NCI-H1417 treated with DMSO at 0.1 percent for 48 hours (cell line): ENCODE data around the gene UTP20.
A peak's percentile ranks its signal among the peaks of the same experiment; 100 is the strongest.
"Not testable (repeated sequence)": the region's sequence is repeated elsewhere in the genome, so short reads cannot be mapped to it uniquely, and the experiment has no call there.

Experiments
- DNase-seq: peaks from one replicate; lab custom pipeline; 2025; lab: John Stamatoyannopoulos, UW

Gene UTP20

GRCh38 chr12:101327051-101327450 lies 47.1 kb downstream of the UTP20 start:
- no peak for DNase-seq

- DNase-seq, result no peak
Measured at GRCh38 chr12:101327546-101327945, 47.6 kb downstream of the UTP20 start.

- DNase-seq, result no peak
Measured at GRCh38 chr12:101328917-101329316, 49.0 kb downstream of the UTP20 start.

- no peak for DNase-seq
Measured at GRCh38 chr12:101330631-101331030, 50.7 kb downstream of the UTP20 start.

- no peak for DNase-seq
Measured at GRCh38 chr12:101336437-101336836, 56.5 kb downstream of the UTP20 start.

- DNase-seq, result no peak
Measured at GRCh38 chr12:101338087-101338486, 58.2 kb downstream of the UTP20 start.

GRCh38 chr12:101343893-101344292 lies 64.0 kb downstream of the UTP20 start:
- DNase-seq, result no peak

DNA sequence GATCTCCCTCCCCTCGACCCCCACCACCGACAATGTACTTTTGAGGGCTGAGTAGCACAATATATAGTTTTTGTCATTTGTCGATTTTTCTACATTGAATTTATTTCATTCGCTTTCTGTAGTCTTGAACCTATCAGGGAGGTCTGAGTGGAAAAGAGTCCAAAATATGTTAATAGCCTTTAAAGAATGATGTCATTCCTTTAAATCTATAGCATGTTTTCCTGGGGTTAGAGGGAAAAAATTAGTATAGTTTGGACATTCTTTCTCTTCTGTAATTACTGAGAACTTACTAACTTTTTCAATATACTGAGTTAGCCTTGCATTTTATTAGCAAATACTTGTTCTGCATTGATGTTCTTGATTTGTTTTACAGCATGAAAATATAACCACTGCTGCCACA lies 71.8 kb downstream of the UTP20 start:
- DNase-seq, result no peak

GRCh38 chr12:101356794-101357193 lies 76.9 kb downstream of the UTP20 start:
- no peak for DNase-seq

GRCh38 chr12:101361455-101361854 lies 81.5 kb downstream of the UTP20 start:
- DNase-seq, result no peak

GRCh38 chr12:101368016-101368415 lies 88.1 kb downstream of the UTP20 start:
- no peak for DNase-seq

GRCh38 chr12:101372431-101372830 lies 92.5 kb downstream of the UTP20 start:
- no peak for DNase-seq

DNA sequence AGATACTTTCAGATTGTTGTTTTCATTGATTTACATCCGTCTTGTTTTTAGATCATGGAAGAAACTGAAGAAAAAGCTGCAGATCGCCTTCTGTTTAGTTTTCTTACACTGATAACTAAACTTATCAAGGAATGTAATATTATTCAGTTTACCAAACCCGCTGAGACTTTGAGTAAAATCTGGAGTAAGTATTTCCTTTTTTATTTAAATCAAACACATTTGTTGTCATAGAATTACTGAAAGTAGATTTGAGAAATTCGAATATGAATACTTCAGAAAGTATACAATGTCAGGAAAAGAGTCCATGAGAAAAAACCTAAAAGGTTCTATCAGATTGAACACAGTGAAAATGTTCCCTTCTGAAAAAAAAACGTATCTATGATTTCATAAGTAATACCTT lies 95.7 kb downstream of the UTP20 start:
- DNase-seq, result no peak

DNA sequence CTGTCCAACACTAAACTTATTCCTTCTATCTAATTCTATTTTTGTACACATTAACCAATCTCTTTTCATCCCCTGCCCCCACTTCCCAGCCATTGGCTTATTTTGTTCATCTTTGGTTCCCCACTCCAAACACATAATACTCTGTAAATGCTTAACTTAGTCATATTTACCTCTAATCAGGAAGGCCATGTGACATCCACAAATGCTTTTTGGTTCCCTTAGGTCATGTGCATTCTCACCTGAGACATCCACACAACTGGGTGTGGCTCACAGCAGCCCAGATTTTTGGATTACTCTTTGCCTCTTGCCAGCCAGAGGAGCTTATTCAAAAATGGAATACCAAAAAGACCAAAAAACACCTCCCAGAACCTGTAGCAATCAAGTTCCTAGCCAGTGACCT lies 99.2 kb downstream of the UTP20 start:
- no peak for DNase-seq

DNA sequence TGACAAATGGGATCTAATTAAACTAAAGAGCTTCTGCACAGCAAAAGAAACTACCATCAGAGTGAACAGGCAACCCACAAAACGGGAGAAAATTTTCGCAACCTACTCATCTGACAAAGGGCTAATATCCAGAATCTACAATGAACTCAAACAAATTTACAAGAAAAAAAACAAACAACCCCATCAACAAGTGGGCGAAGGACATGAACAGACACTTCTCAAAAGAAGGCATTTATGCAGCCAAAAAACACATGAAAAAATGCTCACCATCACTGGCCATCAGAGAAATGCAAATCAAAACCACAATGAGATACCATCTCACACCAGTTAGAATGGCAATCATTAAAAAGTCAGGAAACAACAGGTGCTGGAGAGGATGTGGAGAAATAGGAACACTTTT lies 111.3 kb downstream of the UTP20 start:
- not testable (repeated sequence) for DNase-seq

DNA sequence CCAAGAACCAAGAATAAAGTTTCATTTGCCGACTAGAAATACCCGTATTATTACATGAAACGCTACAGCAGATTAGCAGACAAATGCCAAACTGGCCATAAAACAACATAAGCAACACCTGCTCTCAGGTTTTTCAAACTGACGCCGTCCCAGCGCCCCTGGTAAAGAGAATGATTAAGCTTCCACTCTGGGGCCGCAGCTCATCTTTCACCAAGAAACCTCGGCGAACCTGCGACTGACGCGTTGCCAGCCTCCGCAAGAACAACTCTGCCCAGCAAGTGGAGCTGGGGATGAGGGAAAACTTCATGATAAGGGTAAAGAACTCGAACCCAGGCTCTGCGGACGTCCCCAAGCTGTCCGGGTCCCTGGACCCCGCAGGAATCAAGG lies 127.1 kb downstream of the UTP20 start:
- DNase-seq, result no peak

DNA sequence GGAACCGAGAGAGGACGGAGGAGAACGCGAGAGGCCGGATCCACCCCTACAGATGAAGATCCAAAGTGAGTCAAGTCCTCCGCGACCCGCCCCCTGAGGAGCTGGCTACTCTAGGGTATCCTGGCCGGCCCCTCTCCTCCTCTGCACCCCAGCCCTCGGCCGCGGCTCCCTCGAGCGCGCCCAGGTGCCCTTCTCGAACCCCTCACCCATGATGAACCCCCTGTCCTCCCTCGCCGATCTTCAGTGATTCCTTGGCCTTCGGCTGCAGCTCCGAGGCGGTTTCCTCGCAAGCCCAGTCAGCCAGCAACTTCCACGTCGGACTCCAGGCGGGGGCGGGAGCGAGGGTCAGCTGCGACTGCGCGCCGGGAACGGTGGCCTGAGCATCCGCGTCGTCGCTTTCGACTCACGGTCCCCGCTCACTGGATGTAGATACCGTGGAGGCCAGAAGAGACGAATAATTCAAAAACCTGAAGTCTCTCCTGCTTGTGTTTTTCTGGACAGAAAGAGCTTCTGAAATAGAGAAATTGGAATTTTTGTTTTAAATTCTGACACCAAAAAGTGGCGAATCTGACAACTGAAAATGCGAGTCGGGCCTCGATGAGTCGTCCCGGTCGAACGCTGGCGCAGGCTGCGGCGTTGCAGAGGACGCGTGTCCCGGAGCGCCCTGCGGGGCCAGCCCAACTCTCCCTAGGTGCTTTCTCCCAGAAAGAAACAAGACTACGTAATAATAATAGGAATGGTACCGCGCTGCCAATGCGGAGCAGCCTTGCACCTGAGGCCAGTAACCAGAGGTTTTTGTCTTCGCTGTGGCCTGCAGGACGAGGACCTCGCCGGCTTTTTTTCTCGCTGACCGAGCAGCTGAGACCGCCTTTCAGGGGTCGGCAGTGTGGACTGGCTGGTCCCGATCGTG lies 127.8 kb downstream of the UTP20 start, which contains the start of gene ARL1:
Gene ARL1 (minus strand): TSS at position 337 of the 910 bp plus-strand sequence. CDS start 127 bp downstream, at position 210.
- DNase-seq, result peak; percentile 74

DNA sequence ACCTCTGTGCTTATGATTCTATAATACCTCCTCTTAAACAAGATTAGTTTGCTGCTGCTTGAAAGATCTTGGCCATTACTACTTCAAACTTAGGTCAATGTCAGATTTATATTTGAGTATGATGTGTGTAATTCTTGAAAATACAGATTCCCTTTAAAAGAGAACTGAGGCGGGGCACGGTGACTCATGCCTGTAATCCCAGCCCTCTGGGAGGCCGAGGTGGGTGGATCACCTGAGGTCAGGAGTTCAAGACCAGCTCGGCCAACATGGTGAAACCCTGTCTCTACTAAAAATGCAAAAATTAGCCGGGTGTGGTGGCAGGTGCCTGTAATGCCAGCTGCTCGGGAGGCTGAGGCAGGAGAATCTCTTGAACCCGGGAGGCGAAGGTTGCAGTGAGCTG lies 130.3 kb downstream of the UTP20 start:
- not testable (repeated sequence) for DNase-seq

- DNase-seq, result peak; percentile 48
Measured at GRCh38 chr12:101414533-101415119, 134.7 kb downstream of the UTP20 start.

DNA sequence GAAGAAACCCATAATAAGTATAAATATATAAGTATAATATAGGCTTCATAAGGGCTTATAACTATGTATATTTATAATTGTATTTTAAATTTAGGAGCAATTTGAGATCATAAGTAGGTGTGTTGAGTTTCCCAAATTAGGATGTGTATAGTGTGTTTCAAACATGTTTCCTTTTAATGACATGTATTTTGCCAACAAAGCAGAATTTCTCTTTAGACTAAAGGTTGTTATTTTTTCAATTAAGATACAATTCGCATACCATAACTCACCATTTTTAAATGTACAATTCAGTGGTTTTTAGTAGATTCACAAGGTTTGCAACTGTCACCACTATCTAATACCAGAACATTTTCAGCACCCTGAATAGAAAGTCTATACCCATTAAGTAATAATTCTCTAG lies 135.3 kb downstream of the UTP20 start:
- no peak for DNase-seq

GRCh38 chr12:101422066-101422465 lies 142.2 kb downstream of the UTP20 start:
- DNase-seq, result not testable (repeated sequence)

- no peak for DNase-seq
Measured at GRCh38 chr12:101424620-101425019, 144.7 kb downstream of the UTP20 start.

DNA sequence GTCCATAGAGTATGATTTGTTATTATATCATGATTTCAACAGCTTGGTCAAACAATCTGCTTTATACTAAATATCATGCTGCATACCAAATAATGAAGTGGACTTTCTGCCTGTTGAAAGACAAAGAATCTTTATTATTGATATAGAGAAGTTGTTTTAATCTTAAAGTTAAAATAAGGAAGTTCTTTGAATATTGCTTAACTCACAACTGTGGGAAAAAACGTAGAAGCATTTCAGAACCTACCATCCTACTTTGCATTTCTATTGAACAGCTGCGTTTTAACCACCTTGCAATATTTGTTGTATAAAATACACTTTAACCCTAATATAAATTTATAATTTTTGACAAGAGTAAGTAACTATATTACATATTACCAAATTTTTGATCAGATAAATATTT lies 150.6 kb downstream of the UTP20 start:
- DNase-seq, result no peak
